T-helper 1 cell treated with Interleukin-12 subunit alpha and Interleukin-12 subunit beta and Interleukin-4 antibody, amounts not matched to agents 30 μg/mL and 1 μg/mL, for 36 hours (primary cell): ENCODE measurements around the gene ECD.
A peak's percentile ranks its signal among the peaks of the same experiment; 100 is the strongest.

Experiments used
- H3K27ac Mint-ChIP-seq: one replicate; pipeline ENCODE4 v1.8.0; 2021; ENCODE audit warnings: mild to moderate bottlenecking, mixed read lengths
- H3K27me3 Mint-ChIP-seq: one replicate; pipeline ENCODE4 v1.8.0; 2021; ENCODE audit warnings: low read depth, mixed read lengths
- H3K36me3 Mint-ChIP-seq: one replicate; pipeline ENCODE4 v1.8.0; 2021; ENCODE audit warnings: low read depth, mixed read lengths
- H3K4me1 Mint-ChIP-seq: one replicate; pipeline ENCODE4 v1.8.0; 2021; ENCODE audit warnings: low read depth, mixed read lengths
- H3K4me3 Mint-ChIP-seq: one replicate; pipeline ENCODE4 v1.8.0; 2021; ENCODE audit warnings: mild to moderate bottlenecking, moderate library complexity, mixed read lengths
- H3K9me3 Mint-ChIP-seq: one replicate; pipeline ENCODE4 v1.8.0; 2021; ENCODE audit warnings: mixed read lengths

ECD gene

DNA sequence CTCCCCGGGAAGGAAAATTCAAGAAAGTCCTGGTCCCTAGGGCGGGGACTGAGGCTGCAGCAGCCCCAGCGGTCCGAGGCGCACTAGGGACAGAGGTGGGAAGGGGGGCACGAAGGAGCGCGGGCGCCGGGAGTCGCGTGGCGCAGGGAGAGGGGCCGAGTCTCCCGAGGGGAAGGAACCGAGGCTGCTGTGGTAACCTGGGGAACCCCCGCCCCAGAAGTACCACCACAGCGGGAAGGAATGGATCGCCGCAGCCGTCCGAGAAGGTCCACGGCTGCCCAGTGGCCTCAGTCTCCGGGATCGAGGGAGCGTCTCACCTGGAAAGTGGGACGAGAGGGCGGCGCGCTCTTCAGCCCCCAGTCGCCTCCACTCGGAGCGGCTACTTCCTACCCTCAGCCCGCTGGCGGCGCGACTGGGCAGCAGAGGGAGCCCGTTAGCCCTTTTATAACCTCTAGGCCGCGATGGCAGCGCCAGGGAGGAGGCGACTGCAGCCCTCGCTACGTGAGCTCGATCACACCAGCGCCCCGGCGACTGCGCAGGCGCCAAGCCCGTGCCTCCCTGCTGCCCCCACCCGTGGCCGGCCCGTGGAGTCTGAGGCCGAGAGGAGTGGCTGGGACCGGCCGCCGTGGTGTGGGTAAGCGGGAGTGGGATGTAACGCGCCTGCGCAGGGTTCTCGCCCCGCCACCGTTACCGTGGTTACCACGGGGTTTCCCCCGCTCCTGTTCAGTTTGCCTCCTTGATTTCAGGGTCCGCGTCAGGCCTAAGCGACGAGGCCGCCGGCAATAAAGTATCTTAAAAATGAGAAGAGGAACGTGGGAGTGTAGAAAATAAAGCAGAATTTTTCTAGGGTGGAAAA is 71.1 kb downstream of the ECD start, which contains the start of gene P4HA1:
Gene P4HA1, minus strand, starts transcription at position 418 of the 856 bp plus-strand sequence. CDS start 21,983 bp downstream, outside the sequence.
- H3K4me3 Mint-ChIP-seq = peak within 1 kb of the TSS; percentile 95
- peaks cover 31% of the 10 kb centered on the region for H3K4me1 Mint-ChIP-seq
- H3K27ac Mint-ChIP-seq = peak within 1 kb of the TSS; percentile 95
- no peaks in the 10 kb centered on the region for H3K27me3 Mint-ChIP-seq
- no peaks in the 10 kb centered on the region for H3K9me3 Mint-ChIP-seq
- peaks cover 9% of the 10 kb centered on the region for H3K36me3 Mint-ChIP-seq

DNA sequence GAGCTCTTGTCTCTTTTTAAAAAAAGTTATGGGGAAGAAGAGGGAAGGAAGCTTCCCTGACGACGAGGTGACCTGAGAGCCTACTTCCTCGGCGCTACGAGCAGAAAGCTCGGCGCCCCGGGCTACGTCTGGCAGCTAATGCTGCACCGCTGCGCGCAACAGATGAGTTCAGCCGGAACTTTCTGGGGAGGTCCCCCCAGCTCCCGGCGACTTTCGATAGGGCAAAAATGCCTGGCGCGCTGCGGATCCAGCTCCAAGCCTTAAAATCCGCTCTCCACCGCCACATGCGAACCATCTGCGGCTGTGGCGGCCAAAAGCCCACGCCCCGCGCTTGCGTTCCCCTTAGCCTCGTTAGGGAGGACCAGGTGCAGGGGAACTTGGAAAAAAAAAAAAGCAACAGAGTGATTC is 71.8 kb downstream of the ECD start:
- H3K27me3 Mint-ChIP-seq = no peaks in the 10 kb centered on the region
- H3K9me3 Mint-ChIP-seq = no peaks in the 10 kb centered on the region
- peaks cover 35% of the 10 kb centered on the region for H3K4me1 Mint-ChIP-seq
- H3K27ac Mint-ChIP-seq = peak overlapping the region; percentile 95
- H3K36me3 Mint-ChIP-seq = peaks cover 11% of the 10 kb centered on the region
- peak overlapping the region; percentile 95 for H3K4me3 Mint-ChIP-seq

- Mint-ChIP-seq H3K36me3 (peaks cover 11% of the 10 kb centered on the region), H3K9me3 (no peaks in the 10 kb centered on the region), H3K4me3 (peak overlapping the region; percentile 95), H3K27me3 (no peaks in the 10 kb centered on the region), H3K4me1 (peaks cover 35% of the 10 kb centered on the region), H3K27ac (peak overlapping the region; percentile 95)
Measured at GRCh38 chr10:73095481-73096021, 72.3 kb downstream of the ECD start.

GRCh38 chr10:73094986-73095480 is 72.8 kb downstream of the ECD start:
- Mint-ChIP-seq H3K27ac (peak overlapping the region; percentile 95), H3K36me3 (peaks cover 11% of the 10 kb centered on the region)

DNA sequence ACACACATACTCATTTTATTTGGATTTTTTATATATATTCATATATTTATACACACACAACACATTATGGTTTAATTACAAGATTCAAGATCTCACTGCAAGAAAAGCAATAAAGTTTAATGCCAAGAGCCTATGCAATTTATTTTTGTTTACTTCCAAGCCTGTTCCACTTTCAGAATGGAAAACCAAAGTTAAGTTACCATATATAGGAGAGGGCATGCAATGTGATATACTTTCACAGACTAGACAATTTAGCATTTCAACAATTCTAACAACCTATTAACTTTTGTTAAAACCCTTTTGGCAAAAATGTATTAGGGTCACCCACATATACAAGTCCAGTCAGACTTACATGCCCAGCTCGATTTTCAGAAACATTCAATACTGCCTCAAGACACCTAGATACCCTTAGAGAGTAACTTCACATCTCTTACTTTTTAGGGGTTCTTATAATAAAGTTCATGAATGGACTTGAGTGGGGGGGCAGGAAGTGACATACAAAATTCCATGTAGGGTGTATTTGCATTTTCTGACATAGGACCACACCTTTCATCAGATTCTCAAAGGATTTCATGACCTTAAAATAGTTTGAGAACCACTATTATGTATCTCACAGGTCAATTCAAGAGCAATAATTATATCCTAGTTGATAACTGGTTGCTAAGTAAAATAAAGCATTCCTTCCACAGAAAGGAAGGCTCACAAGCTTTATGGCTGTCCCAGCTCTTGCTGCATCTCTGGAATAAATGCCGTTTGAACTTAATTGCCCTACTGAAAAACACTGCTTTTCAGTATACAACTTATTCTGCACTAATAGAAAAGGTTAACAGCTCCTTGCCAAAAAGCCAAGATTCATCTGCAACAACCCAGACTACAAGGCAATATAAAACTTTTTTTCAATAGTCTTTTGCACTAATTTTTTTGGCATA is 73.6 kb downstream of the ECD start:
- H3K4me1 Mint-ChIP-seq = peaks cover 35% of the 10 kb centered on the region
- peaks cover 11% of the 10 kb centered on the region for H3K36me3 Mint-ChIP-seq
- no peaks in the 10 kb centered on the region for H3K27me3 Mint-ChIP-seq
- no peak overlapping the region for H3K27ac Mint-ChIP-seq
- peak overlapping the region; percentile 95 for H3K4me3 Mint-ChIP-seq
- no peaks in the 10 kb centered on the region for H3K9me3 Mint-ChIP-seq

More at GRCh38 chr10:73094986-73095480, 72.8 kb downstream of the ECD start:
- peaks cover 35% of the 10 kb centered on the region for H3K4me1 Mint-ChIP-seq
- H3K27me3 Mint-ChIP-seq = no peaks in the 10 kb centered on the region
- H3K9me3 Mint-ChIP-seq = no peaks in the 10 kb centered on the region
- peak overlapping the region; percentile 95 for H3K4me3 Mint-ChIP-seq

GRCh38 chr10:73092830-73093229 is 75.0 kb downstream of the ECD start:
- no peak overlapping the region for H3K27ac Mint-ChIP-seq
- peaks cover 41% of the 10 kb centered on the region for H3K4me1 Mint-ChIP-seq
- no peaks in the 10 kb centered on the region for H3K27me3 Mint-ChIP-seq
- H3K4me3 Mint-ChIP-seq = no peak overlapping the region
- H3K9me3 Mint-ChIP-seq = no peaks in the 10 kb centered on the region
- peaks cover 11% of the 10 kb centered on the region for H3K36me3 Mint-ChIP-seq

- H3K27me3 Mint-ChIP-seq = no peaks in the 10 kb centered on the region
- peaks cover 27% of the 10 kb centered on the region for H3K4me1 Mint-ChIP-seq
- H3K4me3 Mint-ChIP-seq = no peak overlapping the region
- no peak overlapping the region for H3K27ac Mint-ChIP-seq
- H3K9me3 Mint-ChIP-seq = no peaks in the 10 kb centered on the region
- H3K36me3 Mint-ChIP-seq = peaks cover 10% of the 10 kb centered on the region
Measured at GRCh38 chr10:73088304-73088703, 79.5 kb downstream of the ECD start.

- Mint-ChIP-seq H3K4me3 (no peak overlapping the region), H3K9me3 (no peaks in the 10 kb centered on the region)
Measured at GRCh38 chr10:73086816-73087215, 81.0 kb downstream of the ECD start.

GRCh38 chr10:73084209-73084608 is 83.6 kb downstream of the ECD start:
- Mint-ChIP-seq H3K27ac (no peak overlapping the region), H3K4me1 (peaks cover 27% of the 10 kb centered on the region), H3K4me3 (no peak overlapping the region), H3K9me3 (no peaks in the 10 kb centered on the region), H3K27me3 (no peaks in the 10 kb centered on the region), H3K36me3 (peaks cover 12% of the 10 kb centered on the region)

More at GRCh38 chr10:73086816-73087215, 81.0 kb downstream of the ECD start:
- H3K36me3 Mint-ChIP-seq = peaks cover 14% of the 10 kb centered on the region
- H3K27ac Mint-ChIP-seq = no peak overlapping the region
- peaks cover 25% of the 10 kb centered on the region for H3K4me1 Mint-ChIP-seq
- no peaks in the 10 kb centered on the region for H3K27me3 Mint-ChIP-seq
